GM23248 (cell line): ENCODE data around the gene UST. TPM values are rescaled to one million over a fixed set of nuclear protein-coding genes. Genes with fewer than 3 reads are reported as not detected.

ENCODE experiments used
- DNase-seq: peaks from one replicate; pipeline ENCODE4 v3.0.0-alpha.2; 2015
- H2AFZ ChIP-seq: fragments of 200-600 bp; sonication (generic); 2 replicates; pipeline ENCODE4 v1.6.1; 2016; ENCODE audit warnings: antibody characterized with exemption
- H3F3A ChIP-seq: fragments of 200-600 bp; sonication (generic); 2 replicates; pipeline ENCODE4 v1.6.1; 2016; ENCODE audit warnings: mild to moderate bottlenecking, antibody characterized with exemption, mixed run types; ENCODE audit not compliant: insufficient read depth
- H3K27ac ChIP-seq: fragments of 200-600 bp; sonication (generic); 2 replicates; pipeline ENCODE4 v1.5.1; 2016; ENCODE audit warnings: mild to moderate bottlenecking
- H3K27me3 ChIP-seq: fragments of 200-600 bp; sonication (generic); replicated peaks from 2 replicates; pipeline ENCODE4 v1.6.1; 2016; ENCODE audit warnings: mild to moderate bottlenecking; ENCODE audit not compliant: insufficient read depth
- H3K36me3 ChIP-seq: fragments of 200-600 bp; sonication (generic); 2 replicates; pipeline ENCODE4 v1.6.1; 2016; ENCODE audit warnings: low read depth, mild to moderate bottlenecking
- H3K4me1 ChIP-seq: fragments of 200-600 bp; sonication (generic); 2 replicates; pipeline ENCODE4 v1.6.1; 2016; ENCODE audit warnings: mild to moderate bottlenecking; ENCODE audit not compliant: insufficient read depth
- H3K4me2 ChIP-seq: fragments of 200-600 bp; sonication (generic); one replicate; pipeline ENCODE4 v1.6.1; 2016; ENCODE audit warnings: mild to moderate bottlenecking; ENCODE audit not compliant: unreplicated experiment
- H3K4me3 ChIP-seq: fragments of 200-600 bp; sonication (generic); 2 replicates; pipeline ENCODE4 v1.5.1; 2016; ENCODE audit warnings: mild to moderate bottlenecking
- H3K79me2 ChIP-seq: fragments of 200-600 bp; sonication (generic); 2 replicates; pipeline ENCODE4 v1.6.1; 2016; ENCODE audit warnings: mild to moderate bottlenecking; ENCODE audit not compliant: insufficient read depth
- H3K9ac ChIP-seq: fragments of 200-600 bp; sonication (generic); 2 replicates; pipeline ENCODE4 v1.6.1; 2016; ENCODE audit warnings: mild to moderate bottlenecking
- H3K9me2 ChIP-seq: fragments of 200-600 bp; sonication (generic); 2 replicates; pipeline ENCODE4 v1.6.1; 2016; ENCODE audit warnings: mixed run types, mild to moderate bottlenecking, moderate library complexity; ENCODE audit not compliant: insufficient read depth
- H3K9me3 ChIP-seq: fragments of 200-600 bp; sonication (generic); one replicate; pipeline ENCODE4 v1.6.1; 2017; ENCODE audit warnings: low read depth
- H4K20me1 ChIP-seq: fragments of 200-600 bp; sonication (generic); 2 replicates; pipeline ENCODE4 v1.6.0; 2016; ENCODE audit not compliant: insufficient read depth
- EZH2 ChIP-seq: fragments of 200-600 bp; sonication (generic); IDR thresholded peaks from 2 replicates; pipeline ENCODE4 v1.6.1; 2018; ENCODE audit warnings: antibody characterized with exemption, mild to moderate bottlenecking; ENCODE audit not compliant: insufficient read depth, poor library complexity, severe bottlenecking
- EZH2phosphoT487 ChIP-seq: fragments of 200-600 bp; sonication (generic); IDR thresholded peaks from 2 replicates; pipeline ENCODE4 v1.6.1; 2018; ENCODE audit warnings: antibody characterized with exemption, moderate library complexity, mild to moderate bottlenecking, low read depth; ENCODE audit not compliant: insufficient read depth
- WGBS, 2 experiments: methylation state at CpG; one replicate each; pipeline ENCODE4 v1.1.6; 2015 to 2017; ENCODE audit warnings: low lambda C conversion rate in 2 of 2, low coverage in 1 of 2; ENCODE audit errors: missing lambda C conversion rate in 2 of 2; 5-methylcytosine and 5-hydroxymethylcytosine counted together
- in situ Hi-C: fragments of 300-500 bp; cut with MboI; formaldehyde crosslinking; loops from 2 replicates; pipeline ENCODE4 v1.15.0; 2020
- polyA plus RNA-seq: library from polyadenylated mRNA; unstranded; fragments of >200 nt; fragmentation: Nextera tagmentation; extraction: Ambion mirVana; gene quantifications from 2 replicates; pipeline ENCODE4 v1.2.1, GENCODE V29; 2016
- total RNA-seq: library from RNA; depleted of rRNA; stranded (reverse); fragments of >200 nt; shearing (Covaris generic); gene quantifications from 2 replicates; pipeline ENCODE4 v1.2.3, GENCODE V29; 2014

Gene UST
- total and polyA plus RNA-seq, 2 experiments from 2014 or later = 10.1 to 23.3 TPM

GRCh38 chr6:148959501-148959900 is 212.7 kb downstream of the UST start:
- DNase-seq = no peak
- no peaks in the 10 kb centered on the region for H3K79me2 ChIP-seq
- H3K4me3 ChIP-seq = no peak overlapping the region
- H3K9me2 ChIP-seq = no peaks in the 10 kb centered on the region
- no peaks in the 10 kb centered on the region for H3F3A ChIP-seq
- no peak overlapping the region for H3K27ac ChIP-seq
- TF ChIP-seq EZH2 (no peak), EZH2phosphoT487 (no peak)
- no peak overlapping the region for H3K4me2 ChIP-seq
- no peaks in the 10 kb centered on the region for H3K36me3 ChIP-seq
- H3K9ac ChIP-seq = no peak overlapping the region
- no peaks in the 10 kb centered on the region for H3K4me1 ChIP-seq
- no peaks in the 10 kb centered on the region for H4K20me1 ChIP-seq
- WGBS, 2 experiments = 87 to 93% methylated on average over 4 of the region's 4 CpGs
- H2AFZ ChIP-seq = no peak overlapping the region
- no peaks in the 10 kb centered on the region for H3K27me3 ChIP-seq
- H3K9me3 ChIP-seq = no peaks in the 10 kb centered on the region
- in situ Hi-C loops = no loop called here

- H3K27me3 ChIP-seq = no peaks in the 10 kb centered on the region
- H3K36me3 ChIP-seq = no peaks in the 10 kb centered on the region
- no peak overlapping the region for H3K9ac ChIP-seq
- H2AFZ ChIP-seq = no peak overlapping the region
- H3K27ac ChIP-seq = no peak overlapping the region
- TF ChIP-seq EZH2 (no peak), EZH2phosphoT487 (no peak)
- in situ Hi-C loops = no loop called here
- H3K4me3 ChIP-seq = no peak overlapping the region
- H3F3A ChIP-seq = peaks cover 3% of the 10 kb centered on the region
- H3K9me2 ChIP-seq = no peaks in the 10 kb centered on the region
- peaks cover 5% of the 10 kb centered on the region for H3K4me1 ChIP-seq
- H4K20me1 ChIP-seq = no peaks in the 10 kb centered on the region
- H3K4me2 ChIP-seq = no peak overlapping the region
- H3K9me3 ChIP-seq = no peaks in the 10 kb centered on the region
- 85 to 90% methylated on average over 7 of the region's 7 CpGs for WGBS, 2 experiments
- no peak for DNase-seq
- H3K79me2 ChIP-seq = no peaks in the 10 kb centered on the region
Measured at GRCh38 chr6:148962854-148963515, 216.2 kb downstream of the UST start.

DNA sequence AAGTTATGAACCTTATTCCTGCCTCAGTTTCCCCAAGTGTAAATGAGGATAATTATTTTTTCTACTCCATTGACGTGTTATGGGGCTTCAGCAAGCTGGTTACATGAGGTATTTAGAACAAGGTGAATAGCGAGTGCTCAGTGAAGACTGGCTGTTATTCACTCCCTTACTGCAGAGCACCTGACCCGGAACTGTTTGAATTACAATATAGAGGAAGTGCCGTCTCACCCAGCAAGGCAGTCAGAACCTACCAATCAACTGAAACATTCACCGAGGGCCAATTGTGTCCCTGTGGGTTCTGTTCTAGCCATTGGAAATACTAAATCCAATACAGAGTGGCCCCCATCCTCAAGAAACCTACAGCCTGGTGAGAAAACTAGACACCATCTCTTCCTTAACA is 216.9 kb downstream of the UST start:
- H3K4me1 ChIP-seq = peaks cover 12% of the 10 kb centered on the region
- H3K9me3 ChIP-seq = no peaks in the 10 kb centered on the region
- no peak overlapping the region for H3K9ac ChIP-seq
- 95 to 97% methylated on average over 5 of the region's 5 CpGs for WGBS, 2 experiments
- H3K4me3 ChIP-seq = no peak overlapping the region
- H4K20me1 ChIP-seq = no peaks in the 10 kb centered on the region
- no peak overlapping the region for H3K4me2 ChIP-seq
- H3K9me2 ChIP-seq = no peaks in the 10 kb centered on the region
- H3K36me3 ChIP-seq = no peaks in the 10 kb centered on the region
- H2AFZ ChIP-seq = no peak overlapping the region
- H3K27me3 ChIP-seq = no peaks in the 10 kb centered on the region
- TF ChIP-seq EZH2phosphoT487 = no peak
- no peak for TF ChIP-seq EZH2
- DNase-seq = no peak
- no peaks in the 10 kb centered on the region for H3K79me2 ChIP-seq
- in situ Hi-C loops = no loop called here
- peaks cover 10% of the 10 kb centered on the region for H3F3A ChIP-seq
- no peak overlapping the region for H3K27ac ChIP-seq

DNA sequence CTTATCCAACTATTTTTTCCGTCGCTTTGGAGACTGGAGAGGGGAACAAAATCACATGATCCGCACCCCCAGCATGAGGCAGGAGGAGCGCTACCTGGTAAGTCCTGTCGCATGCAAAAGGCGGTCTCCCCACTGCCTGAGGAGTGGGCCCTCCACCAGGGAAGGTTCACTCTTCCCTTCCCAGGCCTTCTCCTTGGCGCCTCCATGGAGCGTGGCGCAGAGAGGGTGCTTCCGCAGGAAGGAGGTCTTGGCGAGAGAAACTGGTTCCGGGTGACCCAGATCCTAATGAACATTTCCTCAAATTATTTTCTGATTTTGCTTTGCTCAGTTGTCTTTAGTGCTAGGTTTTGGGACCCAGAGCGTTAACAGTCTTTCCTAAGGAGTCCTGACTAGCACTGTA is 217.6 kb downstream of the UST start:
- H3K9ac ChIP-seq = no peak overlapping the region

More for the DNA sequence above, 217.6 kb downstream of the UST start:
- no peaks in the 10 kb centered on the region for H4K20me1 ChIP-seq
- no peaks in the 10 kb centered on the region for H3K36me3 ChIP-seq
- TF ChIP-seq EZH2 (no peak), EZH2phosphoT487 (no peak)
- peaks cover 17% of the 10 kb centered on the region for H3F3A ChIP-seq
- no peaks in the 10 kb centered on the region for H3K79me2 ChIP-seq
- no peak overlapping the region for H3K4me2 ChIP-seq
- no peak overlapping the region for H3K4me3 ChIP-seq
- no peaks in the 10 kb centered on the region for H3K9me3 ChIP-seq
- no peaks in the 10 kb centered on the region for H3K9me2 ChIP-seq
- DNase-seq = no peak
- WGBS, 2 experiments = 98 to 99% methylated on average over 13 of the region's 13 CpGs
- in situ Hi-C loops = no loop called here
- no peaks in the 10 kb centered on the region for H3K27me3 ChIP-seq
- H3K27ac ChIP-seq = no peak overlapping the region
- no peak overlapping the region for H2AFZ ChIP-seq
- H3K4me1 ChIP-seq = peaks cover 20% of the 10 kb centered on the region
